Esophagus squamous epithelium (tissue), 5 donors: ENCODE measurements around the gene DCBLD2. TPM values are rescaled to one million over a fixed set of nuclear protein-coding genes. Genes with fewer than 3 reads are reported as not detected.
"Not testable (repeated sequence)": the region's sequence is repeated elsewhere in the genome, so short reads cannot be mapped to it uniquely, and the experiment has no call there.

Experiments
- DNase-seq: peaks from one replicate; lab custom pipeline; 2025; lab: John Stamatoyannopoulos, UW
- H3K27ac ChIP-seq, 4 donors: fragments of 200-600 bp; sonication (generic); one replicate each; pipeline ENCODE4 v1.5.1; 2016 to 2019; ENCODE audit warnings: mild to moderate bottlenecking in 1 of 4
- H3K27me3 ChIP-seq, 4 donors: fragments of 200-600 bp; sonication (generic); 1 replicate in 3 of 4; 2 replicates in 1 of 4; pipeline versions ENCODE4 v1.5.1 to v1.6.0; 2017 to 2021; ENCODE audit warnings: antibody characterized with exemption in 1 of 4
- H3K36me3 ChIP-seq, 3 donors: fragments of 200-600 bp; sonication (generic); one replicate each; pipeline ENCODE4 v1.5.1; 2016 to 2019
- H3K4me1 ChIP-seq, 3 donors: fragments of 200-600 bp; sonication (generic); one replicate each; pipeline ENCODE4 v1.5.1; 2017 to 2019
- H3K4me3 ChIP-seq, 4 donors: fragments of 200-600 bp; sonication (generic); 1 replicate in 3 of 4; 2 replicates in 1 of 4; pipeline ENCODE4 v1.5.1; 2016 to 2019; ENCODE audit warnings: mild to moderate bottlenecking in 2 of 4, moderate library complexity in 1 of 4
- H3K9me3 ChIP-seq, 3 donors: fragments of 200-600 bp; sonication (generic); one replicate each; pipeline ENCODE4 v1.5.1; 2016 to 2019
- CTCF ChIP-seq, 6 experiments: fragments of 450-650 bp in 4 of 6; fragments of 200-600 bp in 2 of 6; sonication (generic) in 2 of 6; IDR thresholded peaks; one replicate each; pipeline ENCODE4 v1.5.1; 2016 to 2019; ENCODE audit warnings: antibody characterized with exemption in 6 of 6, mild to moderate bottlenecking in 4 of 6, moderate library complexity in 4 of 6
- POLR2A ChIP-seq, 4 donors: fragments of 450-650 bp; IDR thresholded peaks; one replicate each; pipeline ENCODE4 v1.6.1; 2017; ENCODE audit warnings: antibody characterized with exemption in 4 of 4, mild to moderate bottlenecking in 4 of 4, moderate library complexity in 3 of 4
- WGBS, 2 donors: methylation state at CpG; one replicate each; pipeline ENCODE4 v1.1.5; 2018; 5-methylcytosine and 5-hydroxymethylcytosine counted together
- intact Hi-C: fragments of 100-400 bp; cut with DNase I; formaldehyde crosslinking; loops from one replicate; pipeline ENCODE4 v1.15.0; 2022
- total RNA-seq, 4 donors: library from RNA; depleted of rRNA; stranded (reverse); fragments of >200 nt; gene quantifications; one replicate each; pipeline ENCODE4 v1.1.0, GENCODE V29; 2016
- donor health status: DM: yes; HTN: yes; CAD: no.

The DCBLD2 gene
- total RNA-seq, 4 donors from 2014 or later = 3.7 to 21.4 (median 8.5) TPM

GRCh38 chr3:98875535-98875934 is 26.0 kb downstream of the DCBLD2 start:
- 55 to 65% methylated on average over 3 of the region's 3 CpGs for WGBS, 2 donors
- TF ChIP-seq CTCF (IDR thresholded peaks at IDR 0.05) (no peak), POLR2A (IDR thresholded peaks at IDR 0.05) (no peak)
- no peaks in the 10 kb centered on the region for H3K4me1 ChIP-seq
- no peak overlapping the region for H3K27ac ChIP-seq
- no peaks in the 10 kb centered on the region for H3K9me3 ChIP-seq
- no peak overlapping the region for H3K4me3 ChIP-seq
- H3K27me3 ChIP-seq = no peaks in the 10 kb centered on the region
- peaks cover 0 to 8% (median 0%) of the 10 kb centered on the region in 3 donors for H3K36me3 ChIP-seq
- intact Hi-C loops = no loop called here
- DNase-seq = no peak

- TF ChIP-seq POLR2A (IDR thresholded peaks at IDR 0.05) (no peak), CTCF (IDR thresholded peaks at IDR 0.05) (no peak)
- H3K36me3 ChIP-seq = peaks cover 0 to 7% (median 0%) of the 10 kb centered on the region in 3 donors
- no peak for DNase-seq
- no peaks in the 10 kb centered on the region for H3K4me1 ChIP-seq
- H3K27ac ChIP-seq = no peak overlapping the region
- H3K4me3 ChIP-seq = no peak overlapping the region
- no peaks in the 10 kb centered on the region for H3K27me3 ChIP-seq
- 74 to 78% methylated on average over 5 to 6 of the region's 6 CpGs for WGBS, 2 donors
- no peaks in the 10 kb centered on the region for H3K9me3 ChIP-seq
- intact Hi-C loops = no loop called here
Measured at GRCh38 chr3:98874602-98875249, 26.8 kb downstream of the DCBLD2 start.

- Histone ChIP-seq H3K4me1 (no peaks in the 10 kb centered on the region), H3K36me3 (no peaks in the 10 kb centered on the region), H3K27ac (no peak overlapping the region), H3K27me3 (no peaks in the 10 kb centered on the region), H3K9me3 (no peaks in the 10 kb centered on the region), H3K4me3 (no peak overlapping the region)
- no peak for DNase-seq
- 74 to 76% methylated on average over 3 of the region's 3 CpGs for WGBS, 2 donors
- TF ChIP-seq POLR2A (IDR thresholded peaks at IDR 0.05) = no peak
- TF ChIP-seq CTCF (IDR thresholded peaks at IDR 0.05) = no peak
- intact Hi-C loops = no loop called here
Measured at GRCh38 chr3:98869391-98869790, 32.1 kb downstream of the DCBLD2 start.

GRCh38 chr3:98857971-98858370 is 43.5 kb downstream of the DCBLD2 start:
- DNase-seq, H3K27ac ChIP-seq, H3K4me3 ChIP-seq, H3K27me3 ChIP-seq, intact Hi-C loops: not testable (repeated sequence)
- Histone ChIP-seq H3K36me3 (peaks cover 0 to 18% (median 0%) of the 10 kb centered on the region in 3 donors), H3K4me1 (peaks cover 0 to 10% (median 0%) of the 10 kb centered on the region in 3 donors), H3K9me3 (peaks cover 0 to 20% (median 0%) of the 10 kb centered on the region in 3 donors)
- no CpG with 5 or more reads among the region's 21 CpGs for WGBS, 2 donors

- DNase-seq, H3K4me3 ChIP-seq, H3K27ac ChIP-seq, H3K27me3 ChIP-seq, intact Hi-C loops: not testable (repeated sequence)
- H3K36me3 ChIP-seq = peaks cover 0 to 18% (median 0%) of the 10 kb centered on the region in 3 donors
- peaks cover 0 to 10% (median 0%) of the 10 kb centered on the region in 3 donors for H3K4me1 ChIP-seq
- peaks cover 0 to 20% (median 0%) of the 10 kb centered on the region in 3 donors for H3K9me3 ChIP-seq
- 88 to 93% methylated on average over 5 to 9 of the region's 9 CpGs for WGBS, 2 donors
Measured at GRCh38 chr3:98857258-98857657, 44.2 kb downstream of the DCBLD2 start.

GRCh38 chr3:98856724-98857123 is 44.8 kb downstream of the DCBLD2 start:
- no peak for TF ChIP-seq POLR2A (IDR thresholded peaks at IDR 0.05)
- TF ChIP-seq CTCF (IDR thresholded peaks at IDR 0.05) = no peak
- H3K4me1 ChIP-seq = peaks cover 0 to 10% (median 0%) of the 10 kb centered on the region in 3 donors
- peaks cover 0 to 18% (median 0%) of the 10 kb centered on the region in 3 donors for H3K36me3 ChIP-seq
- no peak for DNase-seq
- 82 to 88% methylated on average over 8 of the region's 8 CpGs for WGBS, 2 donors
- no peak overlapping the region for H3K4me3 ChIP-seq
- peaks cover 0 to 20% (median 0%) of the 10 kb centered on the region in 3 donors for H3K9me3 ChIP-seq
- H3K27ac ChIP-seq = no peak overlapping the region
- intact Hi-C loops = no loop called here
- no peaks in the 10 kb centered on the region for H3K27me3 ChIP-seq
